Liver (tissue), 9 donors: ENCODE data around the gene VPS13C. TPM values are rescaled to one million over a fixed set of nuclear protein-coding genes. Genes with fewer than 3 reads are reported as not detected.

ENCODE experiments used
- DNase-seq: peaks from one replicate; pipeline ENCODE4 v3.0.0-alpha.2; 2017; ENCODE audit warnings: low spot score
- H3K27ac ChIP-seq, 2 donors: one replicate each; pipeline ENCODE4 v1.7.0; 2013; ENCODE audit warnings: inconsistent platforms in 2 of 2, low read length in 2 of 2, control low read depth in 1 of 2, low read depth in 1 of 2, mild to moderate bottlenecking in 1 of 2
- H3K27me3 ChIP-seq, 4 donors: one replicate each; pipeline versions ENCODE4 v1.6.1 to v1.7.0; 2013; ENCODE audit warnings: low read length in 3 of 4, inconsistent platforms in 1 of 4, mild to moderate bottlenecking in 1 of 4, moderate library complexity in 1 of 4; ENCODE audit not compliant: control insufficient read depth in 4 of 4, insufficient read depth in 4 of 4
- H3K36me3 ChIP-seq, 4 donors: one replicate each; pipeline versions ENCODE4 v1.6.1 to v1.7.0; 2013; ENCODE audit warnings: low read length in 3 of 4, mild to moderate bottlenecking in 3 of 4, low read depth in 1 of 4, moderate library complexity in 1 of 4; ENCODE audit not compliant: control insufficient read depth in 4 of 4, insufficient read depth in 3 of 4
- H3K4me1 ChIP-seq, 4 donors: one replicate each; pipeline versions ENCODE4 v1.6.1 to v1.7.0; 2013; ENCODE audit warnings: low read length in 3 of 4, mild to moderate bottlenecking in 3 of 4, moderate library complexity in 1 of 4; ENCODE audit not compliant: control insufficient read depth in 4 of 4, insufficient read depth in 4 of 4
- H3K4me3 ChIP-seq, 3 donors: one replicate each; pipeline versions ENCODE4 v1.6.1 to v1.7.0; 2013; ENCODE audit warnings: low read length in 3 of 3, control low read depth in 1 of 3, low read depth in 1 of 3, mild to moderate bottlenecking in 1 of 3
- H3K9ac ChIP-seq, 2 donors: one replicate each; pipeline ENCODE4 v1.7.0; 2013; ENCODE audit warnings: low read length in 2 of 2, mild to moderate bottlenecking in 2 of 2, moderate library complexity in 2 of 2, control low read depth in 1 of 2, low read depth in 1 of 2
- H3K9me3 ChIP-seq, 4 donors: one replicate each; pipeline versions ENCODE4 v1.6.1 to v1.7.0; 2013; ENCODE audit warnings: low read length in 3 of 4; ENCODE audit not compliant: control insufficient read depth in 4 of 4
- ATF3 ChIP-seq: IDR thresholded peaks from 2 replicates; pipeline ENCODE4 v1.6.1; 2016; ENCODE audit warnings: antibody characterized with exemption
- CTCF ChIP-seq: fragments of 150-350 bp; IDR thresholded peaks from 2 replicates; pipeline ENCODE4 v1.5.1; 2017; ENCODE audit warnings: improper control_type of control experiment, low read depth, low read length; ENCODE audit not compliant: missing input control
- EGR1 ChIP-seq, 2 donors: IDR thresholded peaks; 2 replicates each; pipeline ENCODE4 v1.6.1; 2016 to 2018; ENCODE audit warnings: antibody characterized with exemption in 2 of 2, low read depth in 2 of 2
- FOXA2 ChIP-seq: IDR thresholded peaks from 2 replicates; pipeline ENCODE4 v1.6.1; 2016; ENCODE audit warnings: antibody characterized with exemption
- GABPA ChIP-seq, 2 donors: IDR thresholded peaks in 1 of 2; conservative IDR thresholded peaks in 1 of 2; 2 replicates each; pipeline ENCODE4 v1.6.1; 2016; ENCODE audit warnings: antibody characterized with exemption in 2 of 2, mild to moderate bottlenecking in 1 of 2, moderate library complexity in 1 of 2
- HNF4A ChIP-seq, 2 donors: conservative IDR thresholded peaks; 2 replicates each; pipeline ENCODE4 v1.6.1; 2016; ENCODE audit warnings: antibody characterized with exemption in 2 of 2, mild to moderate bottlenecking in 2 of 2
- HNF4G ChIP-seq: IDR thresholded peaks from 2 replicates; pipeline ENCODE4 v1.6.1; 2016; ENCODE audit warnings: antibody characterized with exemption
- JUND ChIP-seq, 2 donors: IDR thresholded peaks; 2 replicates each; pipeline ENCODE4 v1.6.1; 2016; ENCODE audit warnings: antibody characterized with exemption in 2 of 2
- MAX ChIP-seq: IDR thresholded peaks from 2 replicates; pipeline ENCODE4 v1.6.1; 2016; ENCODE audit warnings: antibody characterized with exemption
- RAD21 ChIP-seq, 2 donors: IDR thresholded peaks; 2 replicates each; pipeline ENCODE4 v1.6.1; 2016; ENCODE audit warnings: antibody characterized with exemption in 2 of 2, mild to moderate bottlenecking in 2 of 2
- REST ChIP-seq: IDR thresholded peaks from 2 replicates; pipeline ENCODE4 v1.6.1; 2016; ENCODE audit warnings: antibody characterized with exemption, mild to moderate bottlenecking
- RXRA ChIP-seq, 2 donors: IDR thresholded peaks; 2 replicates each; pipeline ENCODE4 v1.6.1; 2017 to 2018; ENCODE audit warnings: antibody characterized with exemption in 2 of 2, mild to moderate bottlenecking in 1 of 2
- SP1 ChIP-seq: IDR thresholded peaks from 2 replicates; pipeline ENCODE4 v1.6.1; 2018; ENCODE audit warnings: antibody characterized with exemption, mild to moderate bottlenecking
- TAF1 ChIP-seq: conservative IDR thresholded peaks from 2 replicates; pipeline ENCODE4 v1.6.1; 2016; ENCODE audit warnings: antibody characterized with exemption, mild to moderate bottlenecking
- YY1 ChIP-seq: IDR thresholded peaks from 2 replicates; pipeline ENCODE4 v1.6.1; 2016; ENCODE audit warnings: antibody characterized with exemption, mild to moderate bottlenecking
- ZBTB33 ChIP-seq: IDR thresholded peaks from 2 replicates; pipeline ENCODE4 v1.6.1; 2016; ENCODE audit warnings: antibody characterized with exemption
- WGBS: extraction: QIAGEN DNeasy Blood & Tissue Kit; methylation state at CpG from one replicate; pipeline ENCODE4 v1.1.7; 2013; 5-methylcytosine and 5-hydroxymethylcytosine counted together
- polyA plus RNA-seq, 2 donors: library from polyadenylated mRNA; stranded (reverse) in 1 of 2; unstranded in 1 of 2; fragments of 200-250 nt in 1 of 2; fragments of >200 nt in 1 of 2; fragmentation: Nextera tagmentation in 1 of 2; extraction: Ambion mirVana in 1 of 2; gene quantifications; one replicate each; pipeline versions ENCODE4 v1.2.1 to v1.2.3, GENCODE V29; 2013 to 2015
- total RNA-seq, 2 donors: library from RNA; depleted of rRNA; stranded (reverse); fragments of >200 nt; gene quantifications; one replicate each; pipeline ENCODE4 v1.2.3, GENCODE V29; 2014
- donor health status: healthy.
- donor health status: healthy.
- donor health status: healthy.
- donor health status: healthy.
- donor health status: healthy.

VPS13C gene
- total and polyA plus RNA-seq, 4 donors, result 5.4 to 42.0 (median 17.4) TPM

- Histone ChIP-seq H3K27ac (no peak overlapping the region), H3K4me1 (peaks cover 0 to 3% (median 0%) of the 10 kb centered on the region in 4 donors), H3K27me3 (no peaks in the 10 kb centered on the region), H3K9me3 (no peaks in the 10 kb centered on the region), H3K36me3 (no peaks in the 10 kb centered on the region), H3K4me3 (no peak overlapping the region), H3K9ac (no peak overlapping the region)
- WGBS, result 94% methylated on average over 7 of the region's 7 CpGs
- TF ChIP-seq REST (no peak), JUND (IDR thresholded peaks at IDR 0.05) (no peak), GABPA (IDR thresholded peaks at IDR 0.05 in 1 of 2, conservative IDR thresholded peaks at IDR 0.05 in 1 of 2) (no peak), HNF4A (conservative IDR thresholded peaks at IDR 0.05) (no peak), SP1 (no peak), TAF1 (no peak), ZBTB33 (no peak), EGR1 (IDR thresholded peaks at IDR 0.05; ENCODE audit: low read depth in 2 of 2) (no peak), MAX (no peak), CTCF (no peak), YY1 (no peak)
- DNase-seq, result no peak
Observed at GRCh38 chr15:62103431-62103830, 43.2 kb upstream of the VPS13C start.

GRCh38 chr15:62099094-62099601 lies 38.9 kb upstream of the VPS13C start:
- H3K36me3 ChIP-seq, result no peaks in the 10 kb centered on the region
- no peaks in the 10 kb centered on the region for H3K4me1 ChIP-seq
- 60% methylated on average over 7 of the region's 7 CpGs for WGBS
- no peaks in the 10 kb centered on the region for H3K27me3 ChIP-seq
- H3K9ac ChIP-seq, result no peak overlapping the region
- TF ChIP-seq RXRA (IDR thresholded peaks at IDR 0.05), result no peak
- TF ChIP-seq RAD21 (IDR thresholded peaks at IDR 0.05), result no peak
- TF ChIP-seq MAX, result no peak
- no peak for TF ChIP-seq FOXA2
- no peak for TF ChIP-seq ZBTB33
- no peak for TF ChIP-seq HNF4G
- no peak for TF ChIP-seq ATF3
- DNase-seq, result no peak
- no peak overlapping the region for H3K27ac ChIP-seq
- no peaks in the 10 kb centered on the region for H3K9me3 ChIP-seq
- no peak overlapping the region for H3K4me3 ChIP-seq
